Spleen (tissue), 11 donors: ENCODE data around the gene SLC35F1. TPM values are rescaled to one million over a fixed set of nuclear protein-coding genes. Genes with fewer than 3 reads are reported as not detected.

Source experiments
- DNase-seq: peaks from one replicate; pipeline ENCODE4 v3.0.0-alpha.2; 2020
- H3K27ac ChIP-seq, 8 donors: fragments of 200-600 bp; sonication (generic) in 7 of 8; 1 replicate in 4 of 8; 2 replicates in 4 of 8; pipeline versions ENCODE4 v1.5.0 to v1.8.0; 2016 to 2021; ENCODE audit warnings: inconsistent platforms in 4 of 8, mild to moderate bottlenecking in 4 of 8, moderate library complexity in 1 of 8
- H3K27me3 ChIP-seq, 7 donors: fragments of 200-600 bp; sonication (generic) in 6 of 7; replicated peaks in 1 of 7; 1 replicate in 4 of 7; 2 replicates in 3 of 7; pipeline versions ENCODE4 v1.5.0 to v1.8.0; 2016 to 2021; ENCODE audit warnings: inconsistent platforms in 3 of 7, mild to moderate bottlenecking in 1 of 7
- H3K36me3 ChIP-seq, 6 donors: fragments of 200-600 bp; sonication (generic) in 5 of 6; 1 replicate in 4 of 6; 2 replicates in 2 of 6; pipeline versions ENCODE4 v1.5.0 to v1.8.0; 2016 to 2021; ENCODE audit warnings: inconsistent platforms in 2 of 6
- H3K4me1 ChIP-seq, 6 donors: fragments of 200-600 bp; sonication (generic) in 5 of 6; 1 replicate in 3 of 6; 2 replicates in 3 of 6; pipeline versions ENCODE4 v1.5.0 to v1.8.0; 2016 to 2021; ENCODE audit warnings: inconsistent platforms in 3 of 6
- H3K4me3 ChIP-seq, 8 donors: fragments of 200-600 bp; sonication (generic) in 7 of 8; 1 replicate in 4 of 8; 2 replicates in 4 of 8; pipeline versions ENCODE4 v1.5.0 to v1.8.0; 2016 to 2021; ENCODE audit warnings: inconsistent platforms in 4 of 8, mild to moderate bottlenecking in 4 of 8, moderate library complexity in 2 of 8
- H3K9me3 ChIP-seq, 8 donors: fragments of 200-600 bp; sonication (generic) in 7 of 8; 1 replicate in 4 of 8; 2 replicates in 4 of 8; pipeline versions ENCODE4 v1.5.0 to v1.8.0; 2016 to 2021; ENCODE audit warnings: inconsistent platforms in 4 of 8
- POLR2A ChIP-seq, 3 donors: fragments of 450-650 bp; IDR thresholded peaks; one replicate each; pipeline ENCODE4 v1.5.1; 2017; ENCODE audit warnings: antibody characterized with exemption in 3 of 3, mild to moderate bottlenecking in 1 of 3
- POLR2AphosphoS5 ChIP-seq, 3 donors: sonication (generic); formaldehyde crosslinking; IDR thresholded peaks; one replicate each; pipeline ENCODE4 v1.5.1; 2017; ENCODE audit warnings: antibody characterized with exemption in 3 of 3
- WGBS, 5 donors: extraction: QIAGEN DNeasy Blood & Tissue Kit in 3 of 5; methylation state at CpG; one replicate each; pipeline versions ENCODE4 v1.1.5 to v1.1.7; 2013 to 2018; 5-methylcytosine and 5-hydroxymethylcytosine counted together
- intact Hi-C: fragments of 100-400 bp; cut with DNase I; formaldehyde crosslinking; loops from one replicate; pipeline ENCODE4 v1.15.0; 2023; ENCODE audit warnings: low total_unique reads
- polyA plus RNA-seq, 3 donors: library from polyadenylated mRNA; stranded (reverse); fragments of 200-250 nt; gene quantifications; one replicate each; pipeline ENCODE4 v1.2.1, GENCODE V29; 2013
- total RNA-seq, 7 donors: library from RNA; depleted of rRNA in 3 of 7; stranded (reverse); fragments of >200 nt in 3 of 7; fragmentation: NEBNext Ultra II Directional in 4 of 7; extraction: Animal tissue kit (Norgen Biotek cat#: 25700) in 4 of 7; gene quantifications; one replicate each; pipeline versions ENCODE4 v1.1.0 to v1.2.1, GENCODE V29; 2016 to 2021
- TF ChIP-seq, protein P1 (sequence below), 11 experiments: fragments of 200-600 bp in 7 of 11; fragments of 450-650 bp in 4 of 11; sonication (generic) in 4 of 11; IDR thresholded peaks in 8 of 11; conservative IDR thresholded peaks in 3 of 11; 1 replicate in 7 of 11; 2 replicates in 4 of 11; pipeline versions ENCODE4 v1.4.0 to v1.8.0; 2016 to 2021; ENCODE audit warnings: antibody characterized with exemption in 11 of 11, inconsistent platforms in 4 of 11, mild to moderate bottlenecking in 1 of 11
- donor health status: healthy with polysubstance abuse.
- donor health status: DM: no; HTN: no; CAD: no; lungs with moderate emphysema.
- donor health status: DM: no; HTN: no; CAD: no.
- donor health status: Bipolar disorder and iron deficiency.
- donor health status: healthy.
- donor health status: DM: no; HTN: no; CAD: no.
- donor health status: DM: yes; HTN: yes; CAD: no.

Gene SLC35F1
- total and polyA plus RNA-seq, 10 donors: 0.13 to 4.0 (median 1.6) TPM

DNA sequence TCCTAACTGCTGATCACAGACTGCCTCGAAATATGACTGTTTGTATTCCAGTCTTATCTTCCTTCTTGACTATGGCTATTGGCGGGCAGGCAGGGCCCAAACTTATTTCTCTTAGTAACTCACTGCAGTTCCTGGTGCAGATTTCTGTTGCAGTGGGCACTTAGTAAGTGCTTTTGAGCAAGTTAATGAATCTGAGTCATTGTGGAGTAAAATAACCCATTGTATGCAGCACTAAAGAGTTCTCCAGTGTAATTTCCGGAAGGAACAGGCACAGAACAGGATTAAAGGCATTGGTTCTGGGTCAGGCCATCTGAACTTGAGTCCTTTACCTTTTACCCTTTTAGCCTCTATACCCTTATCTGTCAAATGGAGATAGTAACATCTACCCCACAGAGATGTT is 23.6 kb downstream of the SLC35F1 start:
- Histone ChIP-seq H3K4me1 (no peaks in the 10 kb centered on the region), H3K27ac (no peak overlapping the region), H3K9me3 (peaks cover 0 to 34% (median 30%) of the 10 kb centered on the region in 8 donors), H3K4me3 (no peak overlapping the region), H3K27me3 (no peaks in the 10 kb centered on the region), H3K36me3 (no peaks in the 10 kb centered on the region)
- no peak for DNase-seq
- intact Hi-C loops: no loop called here
- WGBS, 5 donors: 63 to 92% (median 79%) methylated on average over 3 of the region's 3 CpGs
- TF ChIP-seq, protein P1, sequence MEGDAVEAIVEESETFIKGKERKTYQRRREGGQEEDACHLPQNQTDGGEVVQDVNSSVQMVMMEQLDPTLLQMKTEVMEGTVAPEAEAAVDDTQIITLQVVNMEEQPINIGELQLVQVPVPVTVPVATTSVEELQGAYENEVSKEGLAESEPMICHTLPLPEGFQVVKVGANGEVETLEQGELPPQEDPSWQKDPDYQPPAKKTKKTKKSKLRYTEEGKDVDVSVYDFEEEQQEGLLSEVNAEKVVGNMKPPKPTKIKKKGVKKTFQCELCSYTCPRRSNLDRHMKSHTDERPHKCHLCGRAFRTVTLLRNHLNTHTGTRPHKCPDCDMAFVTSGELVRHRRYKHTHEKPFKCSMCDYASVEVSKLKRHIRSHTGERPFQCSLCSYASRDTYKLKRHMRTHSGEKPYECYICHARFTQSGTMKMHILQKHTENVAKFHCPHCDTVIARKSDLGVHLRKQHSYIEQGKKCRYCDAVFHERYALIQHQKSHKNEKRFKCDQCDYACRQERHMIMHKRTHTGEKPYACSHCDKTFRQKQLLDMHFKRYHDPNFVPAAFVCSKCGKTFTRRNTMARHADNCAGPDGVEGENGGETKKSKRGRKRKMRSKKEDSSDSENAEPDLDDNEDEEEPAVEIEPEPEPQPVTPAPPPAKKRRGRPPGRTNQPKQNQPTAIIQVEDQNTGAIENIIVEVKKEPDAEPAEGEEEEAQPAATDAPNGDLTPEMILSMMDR (IDR thresholded peaks at IDR 0.05 in 8 of 11, conservative IDR thresholded peaks at IDR 0.05 in 3 of 11): no peak
- no peak for TF ChIP-seq POLR2AphosphoS5 (IDR thresholded peaks at IDR 0.05)
- no peak for TF ChIP-seq POLR2A (IDR thresholded peaks at IDR 0.05)

DNA sequence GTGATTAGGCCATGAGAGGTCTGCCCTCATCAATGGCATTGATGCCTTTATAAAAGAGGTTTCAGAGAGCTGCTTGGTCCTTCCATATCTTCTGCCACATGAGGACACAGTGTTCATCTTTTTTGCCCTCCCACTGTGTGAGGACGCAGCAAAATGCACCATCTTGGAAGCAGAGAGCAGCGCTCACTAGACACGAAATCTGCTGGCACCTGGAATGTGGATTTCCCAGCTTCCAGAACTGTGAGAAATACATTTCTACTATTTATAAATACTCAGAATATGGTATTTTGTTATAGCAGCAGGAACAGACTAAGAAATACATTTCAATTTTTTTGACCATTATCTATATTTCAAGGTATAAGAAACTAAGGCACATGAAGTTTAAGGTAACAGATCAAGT is 24.9 kb downstream of the SLC35F1 start:
- Histone ChIP-seq H3K9me3 (peaks cover 0 to 34% (median 30%) of the 10 kb centered on the region in 8 donors), H3K36me3 (no peaks in the 10 kb centered on the region), H3K27me3 (no peaks in the 10 kb centered on the region), H3K4me3 (no peak overlapping the region), H3K27ac (no peak overlapping the region), H3K4me1 (no peaks in the 10 kb centered on the region)
- intact Hi-C loops: no loop called here
- TF ChIP-seq, protein P1 (IDR thresholded peaks at IDR 0.05 in 8 of 11, conservative IDR thresholded peaks at IDR 0.05 in 3 of 11): no peak
- no peak for TF ChIP-seq POLR2AphosphoS5 (IDR thresholded peaks at IDR 0.05)
- no peak for TF ChIP-seq POLR2A (IDR thresholded peaks at IDR 0.05)
- no peak for DNase-seq
- WGBS, 5 donors: 84 to 93% (median 90%) methylated on average over 3 of the region's 3 CpGs

GRCh38 chr6:117932676-117933075 is 25.6 kb downstream of the SLC35F1 start:
- TF ChIP-seq POLR2A (IDR thresholded peaks at IDR 0.05) (no peak), POLR2AphosphoS5 (IDR thresholded peaks at IDR 0.05) (no peak)
- TF ChIP-seq, protein P1 (IDR thresholded peaks at IDR 0.05 in 8 of 11, conservative IDR thresholded peaks at IDR 0.05 in 3 of 11): no peak
- Histone ChIP-seq H3K9me3 (peaks cover 0 to 29% (median 25%) of the 10 kb centered on the region in 8 donors), H3K4me1 (no peaks in the 10 kb centered on the region), H3K36me3 (no peaks in the 10 kb centered on the region), H3K4me3 (no peak overlapping the region), H3K27me3 (no peaks in the 10 kb centered on the region), H3K27ac (no peak overlapping the region)
- intact Hi-C loops: no loop called here
- 49 to 65% (median 57%) methylated on average over 3 of the region's 3 CpGs for WGBS, 5 donors
- no peak for DNase-seq

DNA sequence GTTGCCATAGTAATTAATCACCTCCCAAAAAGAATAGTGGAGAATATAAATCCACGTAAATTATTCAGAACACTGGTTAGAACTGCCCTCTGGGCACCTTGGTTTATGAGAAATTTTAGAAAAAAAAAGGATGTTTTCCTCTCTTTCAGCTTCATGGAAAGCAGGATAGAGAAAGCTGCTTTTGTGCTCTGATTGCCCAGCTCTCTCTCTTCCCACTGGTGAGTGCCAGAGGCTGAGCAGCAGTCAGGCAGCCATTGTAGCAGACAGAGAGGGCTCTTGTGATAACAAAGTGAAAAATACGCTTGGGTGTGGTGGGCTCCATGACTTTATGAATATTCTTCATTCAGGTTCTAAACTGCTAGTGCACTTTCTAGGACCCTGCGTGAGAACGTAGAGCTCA is 26.4 kb downstream of the SLC35F1 start:
- Histone ChIP-seq H3K27me3 (no peaks in the 10 kb centered on the region), H3K36me3 (no peaks in the 10 kb centered on the region), H3K4me3 (no peak overlapping the region), H3K27ac (no peak overlapping the region), H3K9me3 (peaks cover 0 to 21% (median 17%) of the 10 kb centered on the region in 8 donors), H3K4me1 (no peaks in the 10 kb centered on the region)
- 82 to 89% (median 88%) methylated on average over 4 of the region's 4 CpGs for WGBS, 5 donors
- no peak for DNase-seq
- TF ChIP-seq POLR2AphosphoS5 (IDR thresholded peaks at IDR 0.05) (no peak), POLR2A (IDR thresholded peaks at IDR 0.05) (no peak)
- TF ChIP-seq, protein P1 (IDR thresholded peaks at IDR 0.05 in 8 of 11, conservative IDR thresholded peaks at IDR 0.05 in 3 of 11): no peak
- intact Hi-C loops: no loop called here
